Stimulated activated CD4-positive, alpha-beta T cell treated with anti-CD3 and anti-CD28 coated beads, Interleukin-2, amount 100 ng/mL, for 24 hours (primary cell): Measurements from ENCODE around the gene PEX1.
"Not testable (repeated sequence)": the region's sequence is repeated elsewhere in the genome, so short reads cannot be mapped to it uniquely, and the experiment has no call there.

Source experiments
- DNase-seq, 2 donors: peaks; one replicate each; pipeline ENCODE4 v3.0.0-alpha.2; 2020

The PEX1 gene

DNA sequence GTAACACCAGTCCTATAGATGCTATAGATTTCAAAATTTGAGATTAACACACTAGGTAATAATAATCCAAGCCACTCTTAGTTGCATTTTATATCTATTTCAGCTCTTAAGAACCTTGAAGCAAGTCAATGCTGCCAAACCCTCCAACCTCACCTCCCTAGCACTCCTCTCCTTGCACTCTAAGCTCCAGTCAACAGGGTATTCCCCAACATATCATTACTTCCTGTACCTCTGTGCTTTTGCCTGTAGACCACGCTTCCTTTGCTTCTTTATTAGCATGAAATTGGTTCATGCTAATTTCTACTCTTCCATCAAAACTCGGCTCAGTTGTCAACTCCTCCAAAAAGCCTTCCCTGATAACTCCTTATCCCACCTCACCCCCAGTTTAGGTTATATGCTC lies 24.6 kb downstream of the PEX1 start:
- no peak for DNase-seq

DNA sequence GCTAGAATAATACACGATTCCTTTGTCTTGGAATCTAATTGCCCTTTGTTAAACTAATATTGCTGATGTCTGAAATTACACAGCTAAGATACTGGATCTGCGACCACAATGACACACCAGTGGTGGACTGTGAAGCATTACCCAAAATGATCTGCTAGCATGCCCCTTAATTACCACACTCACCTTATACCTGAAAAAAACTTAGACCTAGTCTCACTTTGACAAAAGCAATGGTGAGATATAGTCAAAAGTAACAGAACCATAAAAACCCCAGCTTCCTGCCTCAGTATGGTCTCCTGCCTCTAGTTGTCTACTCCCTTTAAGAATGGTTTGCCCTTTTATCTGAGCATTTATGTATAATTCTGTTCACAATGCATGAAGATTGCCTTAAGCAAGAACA lies 29.8 kb downstream of the PEX1 start:
- no peak for DNase-seq

DNA sequence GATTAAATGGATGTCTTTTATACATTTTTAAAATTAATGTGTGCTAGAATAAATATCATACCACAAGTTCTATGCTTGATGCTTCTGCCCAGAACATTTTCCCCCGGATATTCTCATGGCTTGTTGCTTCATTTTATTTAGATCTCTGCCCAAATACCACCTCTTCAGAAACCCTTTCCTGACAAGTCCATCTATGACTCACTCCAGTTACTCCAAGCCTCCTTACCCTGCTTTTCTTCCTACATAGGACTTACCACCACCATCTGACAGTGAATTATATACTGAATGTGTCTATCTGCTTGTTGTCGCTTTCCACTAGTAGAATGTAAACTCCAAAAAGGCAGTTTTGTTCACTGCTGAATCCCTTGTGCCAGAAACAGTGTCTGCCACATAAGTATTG lies 31.4 kb downstream of the PEX1 start:
- DNase-seq: no peak

DNA sequence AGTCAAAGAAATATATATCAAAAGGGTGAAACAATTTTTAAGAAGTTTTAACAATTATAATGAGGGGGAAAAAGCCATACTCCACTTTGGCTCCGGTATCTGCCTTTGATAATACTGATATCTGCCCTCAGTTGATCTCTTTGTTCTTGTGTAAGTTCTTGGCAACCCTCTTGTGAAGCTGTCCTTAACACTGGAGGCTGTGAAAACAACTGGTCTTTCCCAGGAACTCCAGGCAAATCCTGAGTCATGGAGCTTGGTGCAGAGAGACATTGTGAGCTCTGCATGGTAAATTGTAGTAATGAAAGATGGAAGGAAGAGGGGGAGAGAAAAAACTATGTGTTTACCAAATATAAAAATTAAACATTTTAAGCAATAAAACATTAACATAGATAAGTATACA lies 38.7 kb downstream of the PEX1 start:
- no peak for DNase-seq

DNA sequence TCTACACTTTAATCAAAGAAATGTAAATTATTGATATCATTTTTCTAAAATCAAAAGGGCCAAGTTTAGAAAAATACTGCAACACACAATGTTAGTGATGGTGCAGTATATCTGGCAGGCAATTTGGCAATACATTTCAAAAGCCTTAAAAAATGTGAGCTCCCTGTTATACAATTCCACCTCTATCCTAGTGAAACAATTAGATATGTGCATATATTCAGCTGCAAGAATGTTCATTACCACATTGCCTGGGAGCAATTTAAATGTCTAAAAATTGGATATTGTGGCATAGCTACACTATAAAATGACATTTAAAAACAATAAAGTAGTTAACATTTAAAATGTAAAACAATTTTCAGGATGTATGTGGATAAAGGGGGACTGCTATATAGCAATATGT lies 40.5 kb downstream of the PEX1 start:
- DNase-seq: no peak

DNA sequence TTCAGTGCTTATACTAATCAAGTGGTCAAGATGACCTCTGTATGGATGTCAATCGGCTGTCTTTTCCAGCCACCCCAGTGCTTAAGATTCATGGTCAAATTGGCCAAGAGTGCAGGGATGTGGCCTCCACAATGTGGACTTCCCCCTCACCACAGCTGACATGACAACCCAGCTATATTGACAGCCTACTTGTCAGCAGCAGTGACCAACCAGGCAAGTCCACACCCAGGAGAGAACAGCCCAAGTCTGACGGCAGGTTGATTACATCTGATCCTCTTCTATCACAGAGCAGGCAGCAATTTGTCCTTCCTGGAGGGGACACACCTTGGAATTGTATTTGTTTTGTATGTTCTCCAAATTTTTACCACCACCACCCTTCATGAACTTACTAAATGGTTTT lies 42.3 kb downstream of the PEX1 start:
- no peak for DNase-seq

DNA sequence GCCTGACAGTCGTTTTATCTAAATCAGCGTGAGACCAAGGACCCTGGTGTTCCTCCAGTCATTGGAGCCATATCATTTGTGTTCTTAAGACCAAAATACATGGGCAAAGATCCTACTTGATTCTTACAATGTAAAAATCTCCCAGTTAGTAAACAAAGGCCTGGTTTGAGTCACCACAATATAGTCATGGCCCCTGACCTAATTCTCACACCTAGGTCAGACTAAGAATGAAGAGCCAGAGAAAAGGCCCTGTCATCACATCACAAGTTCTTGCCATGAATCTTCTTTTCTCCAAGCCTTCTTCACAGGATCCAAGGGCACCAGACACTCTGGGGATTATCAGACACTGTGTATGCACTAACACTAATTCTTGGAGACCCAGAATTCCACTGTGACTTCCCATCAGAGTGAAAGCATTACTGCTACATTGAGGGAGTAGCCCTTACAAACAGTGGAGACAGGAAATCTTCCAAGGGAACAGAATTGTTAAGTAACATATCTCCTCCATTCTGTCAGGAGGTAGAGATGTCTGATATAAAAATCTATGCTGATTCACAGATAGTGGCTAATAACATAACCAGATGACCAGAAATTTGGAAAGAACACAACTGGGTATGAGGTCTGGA lies 42.9 kb downstream of the PEX1 start:
- DNase-seq: no peak

DNA sequence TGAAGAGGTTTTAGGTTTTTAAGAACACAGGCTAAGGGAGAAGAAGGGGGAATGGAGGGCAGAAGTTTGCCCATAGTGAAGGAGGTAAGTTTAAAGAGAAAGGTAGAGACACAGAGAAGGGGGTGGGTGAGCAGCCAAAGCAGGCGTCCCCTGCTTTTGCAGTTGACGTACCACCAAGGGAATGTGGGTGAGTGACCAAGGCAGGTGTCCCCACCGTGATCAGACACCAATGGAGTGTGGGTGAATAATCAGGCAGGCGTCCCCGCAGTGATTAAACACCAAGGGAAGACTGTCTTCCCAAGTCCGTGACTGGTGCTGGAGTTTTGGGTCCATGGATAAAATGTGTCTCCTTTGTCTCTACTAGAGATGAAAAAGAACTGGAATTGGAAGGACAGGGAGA lies 44.1 kb downstream of the PEX1 start:
- not testable (repeated sequence) for DNase-seq

DNA sequence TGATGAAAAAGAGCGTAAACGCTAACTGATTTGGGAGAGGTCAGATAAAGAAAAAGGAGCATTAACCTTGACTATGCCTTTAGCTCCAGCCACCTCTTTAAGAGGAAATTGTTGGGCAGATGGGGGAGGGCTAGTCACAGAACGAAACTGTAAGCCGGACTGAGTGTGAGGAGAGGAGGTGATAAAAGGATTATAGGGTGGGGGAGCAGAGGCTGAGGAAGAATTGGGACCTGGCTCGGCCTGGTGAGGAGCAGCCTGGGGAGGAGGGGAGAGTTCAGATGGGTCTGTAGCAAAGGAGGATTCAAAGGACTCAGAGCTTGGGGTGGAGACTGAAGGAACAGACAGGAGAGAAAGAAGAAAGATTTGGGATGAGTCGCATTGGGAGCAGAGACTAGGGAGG lies 44.7 kb downstream of the PEX1 start:
- not testable (repeated sequence) for DNase-seq

DNA sequence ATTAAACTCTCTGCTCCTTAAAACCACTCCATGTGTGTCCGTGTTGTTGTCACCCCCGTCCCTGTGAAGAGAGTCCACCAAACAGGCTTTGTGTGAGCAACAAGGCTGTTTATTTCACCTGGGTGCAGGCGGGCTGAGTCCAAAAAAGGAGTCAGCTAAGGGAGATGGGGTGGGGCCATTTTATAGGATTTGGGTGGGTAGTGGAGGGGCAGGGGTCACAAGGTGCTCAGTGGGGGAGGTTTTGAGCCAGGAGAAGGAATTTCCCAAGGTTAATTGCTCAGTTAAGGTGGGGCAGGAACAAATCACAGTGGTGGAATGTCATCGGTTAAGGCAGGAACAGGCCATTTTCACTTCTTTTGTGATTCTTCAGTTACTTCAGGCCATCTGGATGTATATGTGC lies 49.2 kb downstream of the PEX1 start:
- not testable (repeated sequence) for DNase-seq

DNA sequence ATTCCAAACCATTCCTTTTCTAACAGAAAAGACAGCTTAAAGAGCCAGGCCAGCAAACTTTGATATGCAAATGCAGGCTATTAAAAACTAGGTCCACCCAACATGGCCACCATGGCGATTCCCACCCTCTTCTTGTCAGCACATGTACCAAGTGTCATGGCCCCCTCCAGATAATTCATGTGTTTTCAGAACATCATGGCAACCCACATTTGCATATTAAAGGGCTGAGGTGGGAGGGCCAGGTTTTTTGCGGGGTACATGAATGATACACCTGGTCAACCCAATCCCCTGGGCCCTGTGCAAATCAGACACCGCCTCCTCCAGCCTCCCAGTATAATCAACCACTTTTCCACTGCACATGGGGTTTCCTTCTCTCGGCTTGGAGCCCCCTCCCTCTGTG lies 49.6 kb downstream of the PEX1 start:
- DNase-seq: no peak

DNA sequence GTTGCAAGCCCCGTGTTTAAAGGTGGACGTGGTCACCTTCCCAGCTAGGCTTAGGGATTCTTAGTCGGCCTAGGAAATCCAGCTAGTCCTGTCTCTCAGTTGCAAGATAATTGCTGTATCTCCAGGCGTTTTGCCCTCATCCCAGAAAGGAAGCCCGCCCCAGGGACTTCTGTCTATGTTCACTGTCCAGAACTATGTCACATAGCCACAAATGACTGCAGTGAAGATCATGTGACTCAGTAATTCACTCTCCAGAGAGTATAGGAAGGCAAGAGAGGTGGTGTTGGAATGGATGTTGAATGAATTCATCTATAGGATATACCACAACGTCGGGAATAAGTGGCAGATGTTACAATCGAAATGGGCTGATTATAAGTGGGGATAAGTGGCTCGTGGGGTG lies 50.2 kb downstream of the PEX1 start:
- DNase-seq: no peak

DNA sequence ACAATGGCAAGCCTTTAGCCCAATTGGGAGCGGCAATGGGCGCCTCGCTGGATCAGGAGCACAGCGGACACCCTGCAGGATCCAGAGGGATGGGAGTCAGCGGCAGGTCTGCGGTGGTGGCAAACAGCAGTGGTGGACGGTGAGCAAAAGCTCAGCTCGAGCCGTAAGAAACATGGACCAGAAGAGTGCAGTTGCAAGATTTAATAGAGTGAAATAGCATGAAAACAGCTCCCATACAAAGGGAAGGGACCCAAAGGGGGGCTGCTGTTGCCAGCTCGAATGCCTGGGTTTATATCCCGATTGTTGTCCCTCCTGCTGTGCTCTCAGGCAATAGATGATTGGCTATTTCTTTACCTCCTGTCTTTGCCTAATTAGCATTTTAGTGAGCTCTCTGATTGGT lies 50.6 kb downstream of the PEX1 start, which contains the start of gene ERVW-1:
Gene ERVW-1 (minus strand): TSS at position 266 of the 400 bp plus-strand sequence. CDS start 7,565 bp downstream, outside the sequence.
- not testable (repeated sequence) for DNase-seq

DNA sequence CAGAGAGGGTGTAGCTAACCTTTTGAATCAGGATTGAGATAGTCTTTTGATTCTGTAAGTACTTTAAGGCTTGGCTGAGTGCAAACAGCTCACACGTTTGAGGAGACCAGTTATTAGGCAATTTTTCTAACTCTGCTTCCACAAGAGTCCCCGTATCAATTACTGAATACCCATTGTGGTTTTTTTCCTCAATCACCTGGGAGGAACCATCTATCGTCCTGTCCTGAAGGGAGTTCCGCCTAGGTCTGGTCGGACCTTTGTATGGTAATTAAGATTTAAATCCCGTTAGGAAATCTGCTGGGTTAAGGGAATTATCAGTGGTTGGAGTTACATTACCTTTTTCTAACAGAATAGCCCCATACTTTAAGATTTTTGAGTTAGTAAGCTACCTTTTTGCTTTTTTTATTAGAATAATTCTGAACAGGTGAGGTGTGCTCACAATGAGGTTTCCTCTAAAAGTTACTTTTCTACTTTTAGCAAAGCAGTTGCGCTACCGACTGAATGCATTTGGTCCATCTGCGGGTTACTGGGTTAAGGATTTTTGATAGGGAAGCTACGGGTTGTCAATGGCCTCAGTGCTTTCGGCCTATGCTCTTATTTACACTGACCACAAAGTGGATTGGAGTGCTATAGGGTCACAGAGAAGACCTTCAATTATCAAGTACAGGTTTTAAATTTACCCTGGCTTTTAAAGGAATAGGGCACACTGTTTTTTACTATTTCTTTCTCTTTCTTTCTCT lies 52.3 kb downstream of the PEX1 start:
- DNase-seq: not testable (repeated sequence)

DNA sequence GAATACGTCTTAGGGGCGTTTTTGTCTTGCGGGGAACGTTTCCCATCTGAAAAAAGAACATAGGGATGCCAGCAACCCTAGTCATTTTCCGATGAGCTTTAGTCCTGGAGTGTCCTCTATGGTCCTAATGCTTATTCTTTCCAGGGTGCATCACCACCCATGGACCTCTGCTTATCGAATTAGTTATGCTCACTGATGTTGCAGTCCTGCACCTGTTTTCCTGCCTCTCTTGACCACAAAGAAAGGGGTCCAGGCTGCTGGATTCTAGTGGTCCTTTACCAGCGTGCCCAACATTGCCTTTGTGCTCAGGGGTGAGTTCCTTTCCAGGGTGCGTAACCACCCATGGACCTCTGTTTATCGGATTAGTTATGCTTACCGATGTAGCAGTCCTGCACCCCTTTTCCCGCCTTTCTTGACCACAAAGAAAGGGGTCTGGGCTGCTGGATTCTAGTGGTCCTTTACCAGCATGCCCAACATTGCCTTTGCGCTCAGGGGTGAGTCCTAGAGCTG lies 53.0 kb downstream of the PEX1 start:
- not testable (repeated sequence) for DNase-seq

DNA sequence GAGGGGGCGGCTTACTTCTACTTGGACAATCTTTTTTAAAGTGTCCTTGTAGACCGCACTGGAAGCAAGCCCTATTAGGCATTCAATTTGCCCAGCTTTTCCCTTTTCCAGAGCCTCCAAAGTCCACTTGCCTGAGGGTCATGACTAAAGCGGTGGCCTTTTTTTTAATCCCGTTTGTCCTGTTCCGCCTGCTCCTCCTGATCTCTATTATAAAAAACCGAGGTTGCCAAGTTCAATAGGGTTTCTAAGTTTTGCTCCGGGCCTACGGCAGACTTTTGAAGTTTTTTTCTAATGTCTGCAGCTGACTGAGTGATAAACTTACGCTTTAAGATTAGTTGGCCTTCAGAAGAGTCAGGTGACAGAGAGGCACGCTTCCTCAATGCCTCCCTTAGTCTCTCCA lies 54.3 kb downstream of the PEX1 start:
- not testable (repeated sequence) for DNase-seq

DNA sequence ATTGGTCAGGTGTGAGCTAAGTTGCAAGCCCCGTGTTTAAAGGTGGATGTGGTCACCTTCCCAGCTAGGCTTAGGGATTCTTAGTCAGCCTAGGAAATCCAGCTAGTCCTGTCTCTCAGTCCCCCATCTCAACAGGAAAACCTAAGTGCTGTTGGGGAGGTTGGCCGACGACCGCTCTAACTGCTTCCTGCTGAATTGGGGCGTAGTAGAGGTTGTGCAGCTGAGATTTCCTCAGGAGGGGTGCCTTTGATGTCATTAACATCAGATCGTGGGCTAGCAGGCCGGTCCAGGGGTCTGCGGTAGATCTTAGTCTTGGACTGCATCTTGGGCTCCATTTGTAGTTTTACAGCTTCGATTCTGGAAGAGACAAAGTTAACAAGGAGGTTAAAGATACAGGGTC lies 59.7 kb downstream of the PEX1 start:
- not testable (repeated sequence) for DNase-seq

DNA sequence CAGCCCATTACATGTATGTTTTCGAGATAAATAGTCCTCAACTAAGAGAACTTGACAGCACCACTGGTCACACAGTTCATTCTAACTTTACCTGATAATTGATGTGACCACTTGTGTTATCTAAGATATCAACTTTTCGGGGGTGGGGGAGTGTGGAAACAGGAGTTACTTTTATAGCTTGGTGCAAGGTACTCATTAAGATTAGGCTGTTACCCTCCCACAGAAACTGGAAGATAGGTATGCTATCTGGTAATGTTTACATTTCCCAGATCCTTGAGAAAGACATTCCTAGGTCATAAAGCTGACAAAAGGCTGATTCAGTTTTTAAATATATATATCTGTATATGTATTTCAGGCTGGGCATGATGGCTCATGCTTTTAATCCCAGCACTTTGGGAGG lies 61.6 kb downstream of the PEX1 start:
- DNase-seq: no peak

DNA sequence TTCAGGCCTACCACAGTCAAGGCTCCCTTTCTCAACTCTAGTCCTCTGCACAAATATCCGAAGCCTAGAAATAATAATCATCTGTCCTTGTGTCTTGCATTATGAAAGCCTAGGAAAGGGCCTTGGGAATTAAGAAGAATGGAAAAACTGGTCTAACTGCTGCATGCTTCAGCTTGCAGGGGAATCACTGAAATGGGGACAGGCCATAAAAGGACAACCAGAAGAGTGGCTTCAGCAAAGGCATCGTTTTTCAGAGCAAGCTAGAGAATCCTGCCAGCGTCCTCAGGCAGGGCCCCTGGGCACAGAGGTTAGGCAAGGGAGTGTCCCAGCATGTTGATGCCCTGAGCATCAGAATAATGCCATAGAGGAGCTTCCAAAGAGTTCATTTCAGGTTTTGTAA lies 63.8 kb downstream of the PEX1 start:
- DNase-seq: no peak

DNA sequence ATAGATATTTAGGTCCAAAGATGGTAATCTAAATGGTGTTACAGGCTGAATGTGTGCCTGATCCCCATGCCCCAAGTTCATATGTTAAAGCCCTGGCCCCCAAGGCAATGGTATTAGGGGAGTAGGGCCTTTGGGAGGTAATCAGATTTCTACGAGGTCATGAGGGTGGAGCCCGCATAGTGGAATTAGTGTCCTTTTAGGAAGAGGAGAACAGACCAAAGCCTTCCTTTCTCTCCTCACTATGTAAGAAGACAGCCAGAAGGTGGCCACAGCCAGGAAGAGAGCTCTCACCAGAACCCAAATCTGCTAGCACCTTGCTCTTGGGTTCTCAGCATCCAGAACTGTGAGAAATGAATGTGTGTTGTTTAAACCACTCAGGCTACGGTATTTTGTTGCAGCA lies 65.8 kb downstream of the PEX1 start:
- no peak for DNase-seq

DNA sequence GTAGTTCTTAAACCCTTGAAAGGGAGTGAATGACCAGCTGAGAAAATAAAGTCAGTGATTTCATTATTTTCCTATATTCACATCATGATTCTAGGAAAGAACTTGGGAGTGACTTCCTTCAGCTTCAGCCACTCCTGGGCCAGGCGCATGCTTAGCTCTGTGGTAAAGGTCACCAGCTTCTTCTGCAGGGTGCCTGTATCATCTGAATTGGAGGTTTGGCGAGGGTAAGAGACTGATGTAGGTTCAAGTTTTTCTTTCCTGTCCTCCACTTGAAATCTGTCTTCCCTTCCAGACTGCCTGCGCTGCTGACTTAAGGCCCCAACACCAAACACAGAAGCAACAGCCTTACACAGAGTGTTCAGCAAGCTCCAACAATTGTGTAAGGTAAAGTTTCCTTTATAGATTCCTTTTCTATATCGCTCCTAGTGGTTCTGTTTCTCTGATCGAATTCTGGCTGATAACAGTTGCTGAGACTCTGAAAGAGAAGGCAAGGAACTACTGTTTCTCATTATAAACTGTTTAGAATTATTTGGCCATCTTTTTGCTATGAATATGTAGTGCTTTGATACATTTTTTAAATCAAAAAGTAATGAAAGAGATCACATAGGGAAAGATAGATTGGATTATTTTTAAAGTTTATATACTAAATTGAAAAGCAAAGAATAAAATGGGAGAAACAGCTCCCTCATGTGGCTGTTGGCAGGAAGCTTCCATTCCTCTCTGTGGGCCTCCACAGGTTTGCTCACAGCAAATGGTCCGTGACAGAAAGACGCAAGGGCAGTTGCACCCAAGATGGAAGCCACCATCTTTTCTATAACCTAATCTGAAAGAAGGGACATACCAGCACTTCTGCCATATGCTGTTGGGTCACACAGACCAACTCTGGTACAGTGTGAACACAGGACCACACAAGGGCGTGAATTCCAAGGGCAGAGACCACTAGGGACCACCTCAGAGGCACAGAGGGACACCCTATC lies 67.0 kb downstream of the PEX1 start:
- DNase-seq: peak; percentile 9 to 20

DNA sequence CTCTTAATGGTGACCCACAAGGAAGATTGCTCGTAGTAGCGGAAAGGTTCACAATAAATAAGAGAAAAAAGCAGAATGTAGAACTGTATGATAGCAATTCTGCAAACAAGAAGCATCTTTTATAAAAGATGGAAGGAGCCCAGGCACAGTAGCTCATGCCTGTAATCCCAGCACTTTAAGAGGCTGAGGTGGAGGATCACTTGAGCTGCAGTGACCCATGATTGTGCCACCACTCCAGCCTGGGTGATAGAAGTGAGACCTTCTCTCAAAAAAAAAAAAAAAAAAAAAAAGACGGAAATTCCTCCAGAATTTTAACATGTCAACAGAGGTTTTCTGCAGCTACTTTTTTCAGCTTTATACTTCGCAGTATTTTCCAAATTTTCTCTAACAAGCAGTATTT lies 67.8 kb downstream of the PEX1 start:
- DNase-seq: no peak

DNA sequence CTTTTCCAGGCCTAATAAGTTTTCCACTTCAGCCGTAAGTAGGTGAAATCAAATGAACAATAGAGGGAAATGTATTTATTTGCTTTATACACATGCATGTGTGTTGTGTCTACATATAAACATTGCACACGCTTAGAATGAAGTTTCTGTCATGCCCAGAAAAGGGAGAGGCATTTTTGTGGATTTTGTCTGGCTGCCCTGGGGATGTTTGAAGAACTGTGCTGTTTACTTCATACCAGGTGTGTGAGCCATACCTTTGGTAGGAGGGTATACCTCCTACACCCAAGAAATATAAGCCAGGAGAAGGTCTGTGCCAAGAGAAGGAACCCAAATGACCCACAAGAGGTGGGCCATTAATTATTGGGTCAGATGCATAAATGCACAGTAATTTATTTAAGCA lies 68.2 kb downstream of the PEX1 start:
- DNase-seq: no peak
